Measurements from ENCODE around the gene ZNF236.

- no peak for TF ChIP-seq CTCF (IDR thresholded peaks at IDR 0.05; ENCODE audit: poor library complexity, severe bottlenecking)
- TF ChIP-seq REST (IDR thresholded peaks at IDR 0.05; ENCODE audit: borderline replicate concordance), result no peak
- no peak for TF ChIP-seq EZH2 (IDR thresholded peaks at IDR 0.05; ENCODE audit: borderline replicate concordance, insufficient read depth, low read length, poor library complexity, severe bottlenecking)
- TF ChIP-seq POLR2AphosphoS5 (IDR thresholded peaks at IDR 0.05), result no peak
- no peak for TF ChIP-seq EP300 (conservative IDR thresholded peaks at IDR 0.05; ENCODE audit: poor library complexity, severe bottlenecking)
- no peak for TF ChIP-seq SMC3 (conservative IDR thresholded peaks at IDR 0.05; ENCODE audit: poor library complexity)
- no peak for TF ChIP-seq RAD21 (conservative IDR thresholded peaks at IDR 0.05)
- no peak for TF ChIP-seq MXI1 (conservative IDR thresholded peaks at IDR 0.05; ENCODE audit: poor library complexity, severe bottlenecking)
- no peak for TF ChIP-seq TAF1 (IDR thresholded peaks at IDR 0.05; ENCODE audit: low read depth)
Measured at GRCh38 chr18:76982038-76982437, 159.7 kb downstream of the ZNF236 start.

Measured in neural cell (in vitro differentiated cells).